ENCODE results near the gene KSR1. TPM values are rescaled to one million over a fixed set of nuclear protein-coding genes. Genes with fewer than 3 reads are reported as not detected.

Gene KSR1
- total RNA-seq, 1 experiment from 2014 or later = 88.9 TPM

- no peak overlapping the region for H3K4me3 Mint-ChIP-seq (ENCODE audit: unreplicated experiment)
- H3K4me3 ChIP-seq (ENCODE audit: low read depth, low read length) = no peak overlapping the region
- TF ChIP-seq CTCF (IDR thresholded peaks at IDR 0.05; ENCODE audit: insufficient read depth in 1 of 2, low read depth in 1 of 2, low read length in 1 of 2, severe bottlenecking in 1 of 2, unreplicated experiment in 1 of 2) = no peak
These were observed 64.4 kb downstream of the KSR1 start for GRCh38 chr17:27520491-27521185.

GRCh38 chr17:27521281-27522027, 65.2 kb downstream of the KSR1 start:
- Histone ChIP-seq H3K4me3 (ENCODE audit: low read depth, low read length) (no peak overlapping the region), H3K36me3 (ENCODE audit: control insufficient read depth, insufficient read depth, low read length) (no peaks in the 10 kb centered on the region), H3K27me3 (replicated peaks; ENCODE audit: control insufficient read depth, insufficient read depth, low read length) (no peaks in the 10 kb centered on the region), H3K4me1 (peaks cover 13% of the 10 kb centered on the region), H3K9me3 (no peaks in the 10 kb centered on the region)
- H3K9me3 Mint-ChIP-seq (ENCODE audit: unreplicated experiment) = peaks cover under 1% of the 10 kb centered on the region
- intact Hi-C loops (cut with micrococcal nuclease; ENCODE audit: unreplicated experiment) = loop anchor here (2.0 kb wide), 1 partner anchor 15 kb away; no protein-coding TSS in a partner anchor
- no peak for DNase-seq
- POLR2A ChIA-PET = interaction anchor here (0.9 kb wide), 1 partner anchor 25 kb away, joined by 4 read pairs; no protein-coding TSS in a partner anchor
- H3K27me3 Mint-ChIP-seq (ENCODE audit: insufficient read depth, unreplicated experiment) = no peaks in the 10 kb centered on the region
- no peak overlapping the region for H3K27ac Mint-ChIP-seq (ENCODE audit: unreplicated experiment)
- CTCF ChIA-PET = interaction anchor here (0.6 to 0.7 kb wide), 2 partner anchors 88 to 363 kb away, joined by 5 read pairs; no protein-coding TSS in a partner anchor
- H3K36me3 Mint-ChIP-seq (ENCODE audit: insufficient read depth, unreplicated experiment) = no peaks in the 10 kb centered on the region
- H3K4me1 Mint-ChIP-seq (ENCODE audit: low read depth, unreplicated experiment) = peaks cover 26% of the 10 kb centered on the region
- TF ChIP-seq CTCF (IDR thresholded peaks at IDR 0.05; ENCODE audit: insufficient read depth in 1 of 2, low read depth in 1 of 2, low read length in 1 of 2, severe bottlenecking in 1 of 2, unreplicated experiment in 1 of 2) = no peak
- no peak overlapping the region for H3K4me3 Mint-ChIP-seq (ENCODE audit: unreplicated experiment)
- BruUV-seq (replicated peaks) = no TSS peak

More at GRCh38 chr17:27520491-27521185, 64.4 kb downstream of the KSR1 start:
- peaks cover 8% of the 10 kb centered on the region for H3K9me3 Mint-ChIP-seq (ENCODE audit: unreplicated experiment)
- POLR2A ChIA-PET = no interaction called here
- Histone ChIP-seq H3K9me3 (0 out of 2 replicates have a peak, but pooled peaks cover 3% of the 10 kb centered on the region), H3K4me1 (peaks cover 9% of the 10 kb centered on the region; the same call in 1 of the 2 replicates), H3K36me3 (ENCODE audit: control insufficient read depth, insufficient read depth, low read length) (no peaks in the 10 kb centered on the region), H3K27me3 (replicated peaks; ENCODE audit: control insufficient read depth, insufficient read depth, low read length) (no peaks in the 10 kb centered on the region)
- DNase-seq = no peak
- H3K36me3 Mint-ChIP-seq (ENCODE audit: insufficient read depth, unreplicated experiment) = no peaks in the 10 kb centered on the region
- no peaks in the 10 kb centered on the region for H3K27me3 Mint-ChIP-seq (ENCODE audit: insufficient read depth, unreplicated experiment)
- CTCF ChIA-PET = no interaction called here
- H3K27ac Mint-ChIP-seq (ENCODE audit: unreplicated experiment) = no peak overlapping the region
- intact Hi-C loops (cut with micrococcal nuclease; ENCODE audit: unreplicated experiment) = no loop called here
- no TSS peak for BruUV-seq (replicated peaks)
- H3K4me1 Mint-ChIP-seq (ENCODE audit: low read depth, unreplicated experiment) = peaks cover 17% of the 10 kb centered on the region

GRCh38 chr17:27522028-27522635, 65.9 kb downstream of the KSR1 start:
- H3K4me1 ChIP-seq = peaks cover 20% of the 10 kb centered on the region
- POLR2A ChIA-PET = interaction anchor here (0.9 kb wide), 1 partner anchor 26 kb away, joined by 4 read pairs; no protein-coding TSS in a partner anchor
- CTCF ChIA-PET = no interaction called here
- intact Hi-C loops (cut with micrococcal nuclease; ENCODE audit: unreplicated experiment) = loop anchor here (2.0 kb wide), 1 partner anchor 15 kb away; no protein-coding TSS in a partner anchor
- no peak overlapping the region for H3K27ac Mint-ChIP-seq (ENCODE audit: unreplicated experiment)
- H3K27me3 Mint-ChIP-seq (ENCODE audit: insufficient read depth, unreplicated experiment) = no peaks in the 10 kb centered on the region
- no peaks in the 10 kb centered on the region for H3K9me3 ChIP-seq
- no peak overlapping the region for H3K4me3 ChIP-seq (ENCODE audit: low read depth, low read length)
- DNase-seq = no peak
- H3K36me3 Mint-ChIP-seq (ENCODE audit: insufficient read depth, unreplicated experiment) = no peaks in the 10 kb centered on the region
- no TSS peak for BruUV-seq (replicated peaks)
- H3K4me1 Mint-ChIP-seq (ENCODE audit: low read depth, unreplicated experiment) = peaks cover 32% of the 10 kb centered on the region
- no peaks in the 10 kb centered on the region for H3K36me3 ChIP-seq (ENCODE audit: control insufficient read depth, insufficient read depth, low read length)
- H3K27me3 ChIP-seq (replicated peaks; ENCODE audit: control insufficient read depth, insufficient read depth, low read length) = no peaks in the 10 kb centered on the region
- H3K4me3 Mint-ChIP-seq (ENCODE audit: unreplicated experiment) = no peak overlapping the region
- no peak for TF ChIP-seq CTCF (IDR thresholded peaks at IDR 0.05; ENCODE audit: insufficient read depth in 1 of 2, low read depth in 1 of 2, low read length in 1 of 2, severe bottlenecking in 1 of 2, unreplicated experiment in 1 of 2)
- no peaks in the 10 kb centered on the region for H3K9me3 Mint-ChIP-seq (ENCODE audit: unreplicated experiment)

Measured in Caco-2 (cell line).